ENCODE data around the gene SFN. TPM values are rescaled to one million over a fixed set of nuclear protein-coding genes. Genes with fewer than 3 reads are reported as not detected.
"Not testable (repeated sequence)": the region's sequence is repeated elsewhere in the genome, so short reads cannot be mapped to it uniquely, and the experiment has no call there.

SFN gene
- polyA plus RNA-seq, 1 donor: 0.10 TPM

GRCh38 chr1:26839339-26839722, 23.6 kb upstream of the SFN start:
- DNase-seq (ENCODE audit: low read depth): no peak

- DNase-seq (ENCODE audit: low read depth): no peak
These were observed 23.2 kb upstream of the SFN start for GRCh38 chr1:26839779-26840178.

- DNase-seq (ENCODE audit: low read depth): no peak
These were observed 18.3 kb upstream of the SFN start for GRCh38 chr1:26844424-26845196.

- DNase-seq (ENCODE audit: low read depth): not testable (repeated sequence)
These were observed 15.1 kb upstream of the SFN start for GRCh38 chr1:26847826-26848225.

- no peak for DNase-seq (ENCODE audit: low read depth)
These were observed 14.4 kb upstream of the SFN start for GRCh38 chr1:26848499-26848898.

- DNase-seq (ENCODE audit: low read depth): no peak
These were observed 13.8 kb upstream of the SFN start for GRCh38 chr1:26848941-26849774.

GRCh38 chr1:26851106-26851684, 11.8 kb upstream of the SFN start:
- no peak for DNase-seq (ENCODE audit: low read depth)

GRCh38 chr1:26852701-26853100, 10.2 kb upstream of the SFN start:
- DNase-seq (ENCODE audit: low read depth): no peak

- DNase-seq (ENCODE audit: low read depth): no peak
These were observed 9.8 kb upstream of the SFN start for GRCh38 chr1:26853156-26853555.

- no peak for DNase-seq (ENCODE audit: low read depth)
These were observed 9.3 kb upstream of the SFN start for GRCh38 chr1:26853600-26853999.

- no peak for DNase-seq (ENCODE audit: low read depth)
These were observed 8.0 kb upstream of the SFN start for GRCh38 chr1:26854906-26855305.

- DNase-seq (ENCODE audit: low read depth): no peak
These were observed 7.3 kb upstream of the SFN start for GRCh38 chr1:26855636-26856035.

GRCh38 chr1:26856181-26856580, 6.8 kb upstream of the SFN start:
- DNase-seq (ENCODE audit: low read depth): no peak

GRCh38 chr1:26856604-26857469, 6.1 kb upstream of the SFN start:
- no peak for DNase-seq (ENCODE audit: low read depth)

- no peak for DNase-seq (ENCODE audit: low read depth)
These were observed 5.4 kb upstream of the SFN start for GRCh38 chr1:26857473-26858060.

GRCh38 chr1:26858160-26858559, 4.8 kb upstream of the SFN start:
- no peak for DNase-seq (ENCODE audit: low read depth)

GRCh38 chr1:26858891-26859640, 3.9 kb upstream of the SFN start:
- DNase-seq (ENCODE audit: low read depth): no peak

GRCh38 chr1:26861286-26861701, 1.7 kb upstream of the SFN start:
- no peak for DNase-seq (ENCODE audit: low read depth)

GRCh38 chr1:26861889-26862378, 1.0 kb upstream of the SFN start:
- no peak for DNase-seq (ENCODE audit: low read depth)

GRCh38 chr1:26863685-26864077, 732 bp downstream of the SFN start:
- no peak for DNase-seq (ENCODE audit: low read depth)
